Chondrocyte (in vitro differentiated cells): ENCODE data around the gene RGS14. TPM values are rescaled to one million over a fixed set of nuclear protein-coding genes. Genes with fewer than 3 reads are reported as not detected.

Experiments used
- DNase-seq: peaks from one replicate; pipeline ENCODE4 v3.0.0; 2021; ENCODE audit warnings: mixed read lengths, low spot score
- H3K27ac Mint-ChIP-seq: one replicate; pipeline ENCODE4 v1.8.0; 2021; ENCODE audit warnings: mild to moderate bottlenecking, moderate library complexity, mixed read lengths; ENCODE audit not compliant: unreplicated experiment
- H3K27me3 Mint-ChIP-seq: 2 replicates; pipeline ENCODE4 v1.8.0; 2021; ENCODE audit warnings: low read depth, mixed read lengths
- H3K36me3 Mint-ChIP-seq: 2 replicates; pipeline ENCODE4 v1.8.0; 2021; ENCODE audit warnings: low read depth, mixed read lengths
- H3K4me1 Mint-ChIP-seq: 2 replicates; pipeline ENCODE4 v1.8.0; 2021; ENCODE audit warnings: low read depth, mild to moderate bottlenecking, mixed read lengths
- H3K4me3 Mint-ChIP-seq: one replicate; pipeline ENCODE4 v1.8.0; 2021; ENCODE audit warnings: mild to moderate bottlenecking, moderate library complexity, mixed read lengths; ENCODE audit not compliant: unreplicated experiment
- H3K9me3 Mint-ChIP-seq: 2 replicates; pipeline ENCODE4 v1.8.0; 2021; ENCODE audit warnings: low read depth, mixed read lengths
- CTCF ChIP-seq: fragments of 200-600 bp; sonication (generic); IDR thresholded peaks from 2 replicates; pipeline ENCODE4 v1.5.0; 2021; ENCODE audit warnings: antibody characterized with exemption, mild to moderate bottlenecking, moderate library complexity
- total RNA-seq: library from RNA; stranded (reverse); gene quantifications from 3 replicates; pipeline ENCODE4 v1.2.1, GENCODE V29; 2021

Gene RGS14
- total RNA-seq, 1 donor from 2014 or later, result 11.6 TPM

- no peak for DNase-seq
- Mint-ChIP-seq H3K27me3 (no peaks in the 10 kb centered on the region), H3K36me3 (peaks cover 2% of the 10 kb centered on the region), H3K4me1 (peaks cover 35% of the 10 kb centered on the region), H3K27ac (no peak overlapping the region), H3K4me3 (no peak overlapping the region), H3K9me3 (no peaks in the 10 kb centered on the region)
- no peak for TF ChIP-seq CTCF
Observed at GRCh38 chr5:177346820-177347219, 10.9 kb upstream of the RGS14 start.

- Mint-ChIP-seq H3K36me3 (peaks cover 2% of the 10 kb centered on the region), H3K4me3 (no peak overlapping the region), H3K4me1 (peaks cover 41% of the 10 kb centered on the region), H3K27ac (no peak overlapping the region), H3K9me3 (no peaks in the 10 kb centered on the region), H3K27me3 (no peaks in the 10 kb centered on the region)
- TF ChIP-seq CTCF, result no peak
- no peak for DNase-seq
Observed at GRCh38 chr5:177347699-177348098, 10.0 kb upstream of the RGS14 start.

- H3K4me1 Mint-ChIP-seq, result peaks cover 41% of the 10 kb centered on the region
- no peaks in the 10 kb centered on the region for H3K9me3 Mint-ChIP-seq
- peak overlapping the region; percentile 55 for H3K27ac Mint-ChIP-seq
- H3K4me3 Mint-ChIP-seq, result peak overlapping the region; percentile 95
- DNase-seq, result no peak
- H3K36me3 Mint-ChIP-seq, result no peaks in the 10 kb centered on the region
- H3K27me3 Mint-ChIP-seq, result no peaks in the 10 kb centered on the region
- no peak for TF ChIP-seq CTCF
Observed at GRCh38 chr5:177349362-177349647, 8.4 kb upstream of the RGS14 start.

GRCh38 chr5:177349762-177350161, 8.0 kb upstream of the RGS14 start:
- no peak overlapping the region for H3K27ac Mint-ChIP-seq

GRCh38 chr5:177350776-177351391, 6.8 kb upstream of the RGS14 start:
- TF ChIP-seq CTCF, result no peak
- DNase-seq, result no peak
- Mint-ChIP-seq H3K9me3 (peaks cover 2% of the 10 kb centered on the region), H3K27ac (peak overlapping the region; percentile 97), H3K36me3 (no peaks in the 10 kb centered on the region), H3K4me3 (peak overlapping the region; percentile 95), H3K4me1 (peaks cover 41% of the 10 kb centered on the region), H3K27me3 (no peaks in the 10 kb centered on the region)

More at GRCh38 chr5:177349762-177350161, 8.0 kb upstream of the RGS14 start:
- TF ChIP-seq CTCF, result no peak
- no peaks in the 10 kb centered on the region for H3K36me3 Mint-ChIP-seq
- H3K27me3 Mint-ChIP-seq, result no peaks in the 10 kb centered on the region
- H3K4me3 Mint-ChIP-seq, result peak overlapping the region; percentile 95
- DNase-seq, result no peak
- no peaks in the 10 kb centered on the region for H3K9me3 Mint-ChIP-seq
- peaks cover 41% of the 10 kb centered on the region for H3K4me1 Mint-ChIP-seq
